NCI-H187 (cell line): ENCODE measurements around the gene TUBGCP3.
"Not testable (repeated sequence)": the region's sequence is repeated elsewhere in the genome, so short reads cannot be mapped to it uniquely, and the experiment has no call there.

Experiments used
- DNase-seq, 2 experiments: peaks; one replicate each; lab custom pipeline; 2025; lab: John Stamatoyannopoulos, UW

Gene TUBGCP3

GRCh38 chr13:112576768-112577167 lies 11.2 kb downstream of the TUBGCP3 start:
- DNase-seq: no peak

- DNase-seq: peak; percentile 48 to 60
Measured at GRCh38 chr13:112576191-112576590, 11.8 kb downstream of the TUBGCP3 start.

DNA sequence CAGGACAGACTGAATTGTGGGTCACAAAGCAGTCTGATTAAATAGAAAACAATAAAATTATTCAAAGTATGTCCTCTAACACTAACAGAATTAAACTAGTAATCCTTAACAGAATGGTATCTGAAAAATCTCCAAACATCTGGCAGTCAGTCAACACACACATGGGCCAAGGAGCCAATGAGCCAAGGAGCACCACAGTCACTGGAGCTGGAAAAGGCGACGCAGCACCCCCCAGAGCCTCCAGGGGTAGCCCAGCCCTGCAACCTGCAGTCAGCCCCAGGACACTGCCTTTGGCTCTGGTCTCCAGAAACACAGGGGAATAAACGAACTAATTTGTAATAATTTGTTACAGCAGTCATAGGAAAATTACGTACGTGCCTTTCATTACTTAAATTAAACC lies 12.3 kb downstream of the TUBGCP3 start:
- no peak for DNase-seq

DNA sequence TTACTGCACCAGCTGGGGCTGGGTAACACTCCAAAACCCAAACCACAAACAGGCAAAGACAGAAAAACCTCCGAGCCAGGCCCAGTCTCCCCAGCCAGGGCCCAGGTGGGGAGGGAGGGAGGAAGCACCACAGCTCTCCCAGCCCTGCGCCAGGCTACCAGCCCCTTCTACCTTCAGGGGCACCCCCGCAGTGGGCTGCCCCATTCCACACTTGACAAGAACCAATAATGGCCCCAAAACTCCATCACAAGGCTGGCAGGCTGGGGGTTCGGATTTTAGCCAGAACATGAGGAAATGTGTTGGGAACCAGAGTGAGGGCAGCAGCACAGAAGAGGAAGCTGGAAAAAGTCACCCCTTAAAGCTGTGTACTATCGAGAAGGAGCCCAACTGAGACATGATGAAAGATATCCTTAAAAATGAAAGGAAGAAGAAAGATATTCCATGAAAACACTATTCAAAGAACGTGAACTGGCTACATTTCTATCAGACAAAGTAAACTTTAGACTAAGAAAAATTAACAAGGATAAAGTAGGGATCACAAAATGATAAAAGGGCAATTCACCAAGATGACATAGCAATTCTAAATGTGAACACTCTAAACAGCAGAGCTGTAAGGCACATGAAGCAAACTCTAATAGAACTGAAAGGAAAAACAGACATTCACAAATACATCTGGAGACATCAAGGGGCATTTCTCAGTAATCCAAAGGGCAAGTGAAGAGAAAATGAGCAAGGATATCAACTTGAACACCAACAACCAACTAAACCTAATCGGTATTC lies 12.9 kb downstream of the TUBGCP3 start:
- DNase-seq: no peak

GRCh38 chr13:112574416-112574815 lies 13.5 kb downstream of the TUBGCP3 start:
- no peak for DNase-seq

- no peak for DNase-seq
Measured at GRCh38 chr13:112573710-112574109, 14.2 kb downstream of the TUBGCP3 start.

DNA sequence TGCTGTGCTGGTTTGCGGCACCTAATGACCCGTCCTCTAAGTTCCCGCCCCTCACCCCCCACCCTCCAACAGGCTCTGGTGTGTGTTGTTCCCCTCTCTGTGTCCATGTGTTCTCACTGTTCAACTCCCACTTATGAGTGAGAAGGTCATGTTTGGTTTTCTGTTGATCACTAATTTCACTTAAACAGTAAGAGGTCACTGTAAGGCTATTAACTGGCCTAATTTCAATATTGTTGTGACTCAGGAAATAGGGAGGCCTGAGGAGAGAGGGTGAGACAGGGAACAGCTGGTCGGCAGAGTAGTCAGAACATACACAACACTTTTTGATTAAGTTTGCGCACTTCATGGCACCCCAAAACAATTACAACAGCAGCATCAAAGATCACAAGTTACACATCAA lies 15.6 kb downstream of the TUBGCP3 start:
- no peak for DNase-seq

- DNase-seq: no peak
Measured at GRCh38 chr13:112569821-112570220, 18.1 kb downstream of the TUBGCP3 start.

DNA sequence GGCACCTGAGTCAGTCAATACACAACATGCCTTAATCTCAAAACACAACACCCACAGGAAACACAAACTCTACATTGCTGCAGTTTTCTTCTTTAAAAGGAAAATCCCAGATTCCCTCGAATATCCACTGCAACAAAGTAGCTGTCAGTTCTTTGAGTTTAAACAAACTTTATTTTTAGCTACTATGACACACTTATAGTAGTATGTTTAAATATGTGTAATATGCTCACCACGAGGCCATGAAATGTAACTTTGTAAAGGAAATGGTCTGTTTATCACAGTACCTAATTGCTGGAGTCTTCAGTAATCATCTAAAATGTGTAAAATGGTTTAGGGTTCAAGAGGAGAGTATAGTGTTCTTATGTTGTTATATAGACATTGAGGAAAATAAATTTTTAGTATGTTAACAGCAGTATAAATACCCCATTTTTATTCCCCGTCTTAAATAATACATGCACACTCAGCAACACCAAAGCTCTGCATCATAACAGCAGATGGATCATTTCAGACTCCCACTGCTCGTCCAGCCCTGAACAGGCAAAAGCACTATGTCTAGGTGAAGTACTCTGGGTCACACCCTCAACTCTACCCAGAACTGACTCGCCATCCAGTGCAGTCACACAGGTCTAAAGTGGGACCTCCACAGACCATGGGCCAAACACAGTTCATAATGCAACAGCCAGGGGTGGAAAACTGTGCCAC lies 20.6 kb downstream of the TUBGCP3 start:
- DNase-seq: no peak

DNA sequence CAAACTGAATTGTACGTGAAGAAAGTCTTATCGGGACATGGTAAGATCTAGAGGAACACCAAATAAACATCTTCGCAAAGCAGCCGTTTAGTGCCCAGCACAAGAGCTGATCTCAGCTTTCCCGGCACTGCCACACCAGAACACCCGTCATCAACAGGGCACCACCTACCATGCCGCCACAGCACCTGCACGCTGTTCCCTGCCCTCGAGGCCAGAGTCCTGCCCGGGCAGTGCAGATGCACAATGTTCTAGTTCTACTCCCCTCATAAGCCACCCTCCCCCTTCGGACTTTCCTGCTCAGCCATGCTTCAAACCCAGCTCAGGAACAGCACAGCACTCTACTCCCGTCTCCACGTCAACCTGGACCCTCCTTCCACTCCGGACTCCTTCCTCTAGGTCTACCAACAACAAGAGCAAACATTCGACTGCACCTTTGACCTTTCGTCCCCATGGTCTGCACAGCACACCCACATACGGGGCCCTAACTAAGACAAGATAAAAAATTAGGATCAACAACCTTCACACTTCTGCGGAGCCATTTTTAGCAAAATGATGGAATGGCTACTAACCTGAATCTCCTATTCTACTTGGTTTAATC lies 25.1 kb downstream of the TUBGCP3 start:
- no peak for DNase-seq

- no peak for DNase-seq
Measured at GRCh38 chr13:112562254-112562653, 25.7 kb downstream of the TUBGCP3 start.

- DNase-seq: no peak
Measured at GRCh38 chr13:112561478-112561877, 26.5 kb downstream of the TUBGCP3 start.

GRCh38 chr13:112558696-112559418 lies 29.1 kb downstream of the TUBGCP3 start:
- no peak for DNase-seq

DNA sequence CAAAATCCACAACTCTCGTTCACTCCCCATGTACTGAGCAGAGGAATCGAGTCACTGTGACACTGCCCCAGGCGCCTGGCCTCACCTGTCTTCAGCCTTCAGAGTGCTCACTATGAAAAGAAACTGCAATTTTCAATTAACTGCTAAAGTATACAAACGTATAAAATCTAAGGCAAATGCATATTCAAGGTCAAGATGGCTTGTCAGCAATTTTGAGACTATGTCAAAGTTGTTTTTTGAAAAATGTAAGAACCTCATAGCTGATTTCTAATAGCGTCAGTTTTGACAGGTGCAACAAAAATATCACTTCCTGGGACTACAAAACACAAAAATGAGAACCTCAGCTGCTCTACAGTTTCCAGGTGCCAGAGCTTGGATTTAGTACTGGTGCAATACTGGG lies 31.4 kb downstream of the TUBGCP3 start:
- no peak for DNase-seq

GRCh38 chr13:112554214-112554850 lies 33.6 kb downstream of the TUBGCP3 start:
- no peak for DNase-seq

GRCh38 chr13:112548975-112549374 lies 39.0 kb downstream of the TUBGCP3 start:
- not testable (repeated sequence) for DNase-seq

DNA sequence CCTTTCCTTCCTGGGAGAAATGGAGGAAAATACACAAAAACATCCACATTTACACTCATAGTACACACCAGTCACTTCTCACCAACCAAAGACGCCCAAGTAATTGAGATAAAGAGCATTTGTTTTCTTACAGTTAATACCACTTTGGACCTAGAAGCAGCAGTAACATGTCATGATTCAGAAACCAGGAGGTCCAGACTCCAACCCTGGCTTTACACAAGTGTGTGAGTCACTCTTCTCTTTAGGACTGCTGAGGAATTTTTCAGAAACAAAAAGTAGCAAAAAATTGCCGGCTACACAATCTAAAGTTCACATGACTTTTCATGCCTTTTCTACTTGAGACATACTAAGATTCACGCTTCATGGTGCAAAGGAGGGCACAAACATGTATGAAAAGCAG lies 42.1 kb downstream of the TUBGCP3 start:
- DNase-seq: no peak

DNA sequence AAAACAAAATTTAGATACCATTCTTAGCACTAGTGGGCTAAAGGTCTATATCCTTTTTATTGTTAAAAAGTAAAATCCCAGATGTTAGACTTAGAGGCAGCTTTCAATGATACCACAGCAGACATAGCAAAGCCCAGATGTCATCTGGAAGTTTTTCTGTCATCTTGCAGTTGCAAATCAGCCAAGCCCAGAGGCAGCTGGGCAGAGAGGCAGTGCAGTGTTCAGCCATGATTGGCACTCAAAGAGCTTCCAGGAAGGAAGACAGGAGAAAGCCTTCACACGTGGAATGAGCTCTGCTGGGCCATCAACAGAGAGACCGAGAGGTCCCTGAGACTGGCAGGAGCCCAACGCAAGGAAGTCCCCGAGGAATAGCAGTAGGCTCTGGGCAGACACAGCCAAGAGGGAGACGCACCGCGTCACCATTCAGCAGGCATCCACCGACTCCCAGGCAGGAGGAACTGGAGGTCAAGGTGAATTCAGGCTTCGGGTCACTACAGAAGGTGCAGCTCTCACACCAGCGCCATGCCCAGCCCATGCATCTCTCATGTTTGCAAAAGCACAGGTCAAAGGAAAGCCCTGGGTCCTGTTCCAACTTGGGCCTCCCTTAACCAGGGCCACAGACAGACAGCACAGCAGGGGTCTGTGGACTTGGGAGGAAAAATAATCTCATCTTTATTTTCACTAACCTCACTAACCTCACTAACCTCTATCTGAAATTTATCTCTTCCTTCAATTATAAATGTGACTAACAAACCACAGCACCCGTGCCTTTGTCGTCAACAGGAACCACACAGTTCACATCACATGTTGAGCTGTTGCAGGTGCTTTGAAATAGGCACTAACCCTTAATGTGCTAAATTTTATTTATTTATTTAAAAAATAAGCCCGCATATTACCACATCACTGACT lies 54.9 kb downstream of the TUBGCP3 start:
- DNase-seq: no peak

DNA sequence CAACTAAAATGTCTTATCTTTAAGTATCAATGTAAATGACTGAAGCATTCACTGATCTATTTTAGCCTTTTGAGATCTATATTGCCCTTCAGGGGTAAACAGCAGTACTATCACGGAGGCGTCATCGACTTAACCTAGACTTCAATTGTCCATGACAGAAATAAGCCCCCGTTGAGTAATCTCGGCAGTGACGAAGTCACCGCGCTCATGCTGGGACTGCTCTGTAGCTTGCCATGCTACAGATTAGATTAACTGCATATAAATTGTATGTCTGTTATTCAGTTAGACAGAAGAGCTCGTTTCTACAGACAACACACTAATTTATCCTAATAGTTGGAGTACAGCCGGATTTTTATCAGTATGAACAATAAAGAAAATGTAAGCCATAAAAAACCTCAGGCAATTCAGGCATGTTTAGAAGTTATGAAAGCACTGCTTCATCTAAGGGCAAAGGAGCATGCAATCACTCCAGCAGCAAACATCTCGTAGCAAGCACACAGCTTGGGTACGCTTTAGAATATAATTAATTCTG lies 56.6 kb downstream of the TUBGCP3 start:
- DNase-seq: no peak

DNA sequence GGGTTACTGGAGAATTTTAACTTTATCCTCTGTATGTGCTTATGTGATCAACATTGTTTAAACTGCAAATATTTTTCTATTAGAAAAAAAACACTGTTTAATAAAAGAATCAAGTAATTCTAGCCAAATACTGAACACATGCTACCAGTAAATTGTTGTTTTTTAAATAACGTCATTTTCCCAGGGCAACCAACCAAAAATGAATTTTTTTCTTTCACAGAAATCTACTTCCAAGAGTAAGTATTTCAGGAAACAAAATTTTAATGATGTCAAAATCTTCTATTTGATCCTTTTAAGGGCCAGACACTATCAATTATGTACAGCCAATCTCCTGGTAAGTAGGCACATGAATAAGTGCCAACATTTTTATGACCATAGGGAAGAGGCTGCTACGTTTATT lies 57.1 kb downstream of the TUBGCP3 start:
- no peak for DNase-seq

DNA sequence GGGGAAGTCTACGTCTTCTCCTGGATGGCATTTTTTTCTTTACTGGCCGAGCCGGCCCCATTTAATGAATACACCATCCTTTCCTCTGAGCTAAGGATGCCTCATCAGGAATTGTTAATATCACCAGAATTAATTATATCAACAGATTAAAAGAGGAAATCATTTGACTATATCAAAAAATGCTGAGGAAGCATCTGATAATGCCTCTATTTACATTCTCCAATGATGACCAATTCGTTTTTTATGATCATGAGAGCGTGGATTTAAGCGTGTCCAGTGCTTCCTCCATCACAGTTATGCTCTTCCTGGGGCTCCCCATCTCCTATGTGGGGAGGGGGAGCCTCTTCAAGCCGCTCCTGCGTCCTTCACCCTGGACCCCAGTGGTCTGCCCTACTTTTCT lies 58.7 kb downstream of the TUBGCP3 start:
- DNase-seq: no peak
